Ishikawa (cell line): ENCODE data around the gene SH3RF3.

Experiments
- CEBPB ChIP-seq: IDR thresholded peaks from 2 replicates; pipeline ENCODE4 v1.6.1; 2012
- CREB1 ChIP-seq: IDR thresholded peaks from 2 replicates; pipeline ENCODE4 v1.6.1; 2012; ENCODE audit warnings: low read depth
- EP300 ChIP-seq: IDR thresholded peaks from 2 replicates; pipeline ENCODE4 v1.6.1; 2012; ENCODE audit warnings: borderline replicate concordance
- FOXM1 ChIP-seq: IDR thresholded peaks from 2 replicates; pipeline ENCODE4 v1.6.1; 2012; ENCODE audit warnings: low read depth, borderline replicate concordance
- TF ChIP-seq, protein P1 (sequence below): IDR thresholded peaks from 2 replicates; pipeline ENCODE4 v1.6.1; 2012

DNA sequence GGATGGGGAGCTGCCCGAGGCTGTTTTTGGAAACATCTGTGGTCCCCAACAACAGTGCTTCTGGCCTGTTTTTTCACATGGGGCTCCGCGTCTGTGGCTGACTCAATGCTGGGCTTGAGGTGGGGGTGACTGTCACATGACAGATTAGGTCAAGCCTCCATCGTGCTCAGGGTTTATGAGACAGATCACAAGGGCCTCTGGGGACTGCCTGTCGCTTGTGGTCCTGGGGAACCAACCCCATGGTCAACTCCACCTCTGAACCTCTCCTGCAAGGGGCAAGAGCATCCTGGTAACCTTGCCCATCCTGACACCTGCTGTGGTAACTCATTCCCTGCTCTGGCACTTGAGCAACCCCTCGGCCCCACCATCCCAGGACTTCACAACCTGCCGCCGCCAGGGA is 47.6 kb upstream of the SH3RF3 start:
- TF ChIP-seq CEBPB (no peak), CREB1 (no peak), FOXM1 (no peak), EP300 (no peak)
- TF ChIP-seq, protein P1, sequence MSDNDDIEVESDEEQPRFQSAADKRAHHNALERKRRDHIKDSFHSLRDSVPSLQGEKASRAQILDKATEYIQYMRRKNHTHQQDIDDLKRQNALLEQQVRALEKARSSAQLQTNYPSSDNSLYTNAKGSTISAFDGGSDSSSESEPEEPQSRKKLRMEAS: no peak
